Ishikawa (cell line): ENCODE measurements around the gene TNFRSF12A.

ENCODE experiments used
- CEBPB ChIP-seq: IDR thresholded peaks from 2 replicates; pipeline ENCODE4 v1.6.1; 2012
- CREB1 ChIP-seq: IDR thresholded peaks from 2 replicates; pipeline ENCODE4 v1.6.1; 2012; ENCODE audit warnings: low read depth
- EGR1 ChIP-seq: IDR thresholded peaks from 2 replicates; pipeline ENCODE4 v1.6.1; 2012
- EP300 ChIP-seq: IDR thresholded peaks from 2 replicates; pipeline ENCODE4 v1.6.1; 2012; ENCODE audit warnings: borderline replicate concordance
- FOXM1 ChIP-seq: IDR thresholded peaks from 2 replicates; pipeline ENCODE4 v1.6.1; 2012; ENCODE audit warnings: low read depth, borderline replicate concordance
- NFIC ChIP-seq: IDR thresholded peaks from 2 replicates; pipeline ENCODE4 v1.6.1; 2012
- RAD21 ChIP-seq: IDR thresholded peaks from 2 replicates; pipeline ENCODE4 v1.6.1; 2012; ENCODE audit warnings: low read depth
- TAF1 ChIP-seq: IDR thresholded peaks from 2 replicates; pipeline ENCODE4 v1.6.1; 2012; ENCODE audit warnings: low read depth, mild to moderate bottlenecking
- TCF12 ChIP-seq: IDR thresholded peaks from 2 replicates; pipeline ENCODE4 v1.6.1; 2012; ENCODE audit warnings: low read depth
- TEAD4 ChIP-seq: IDR thresholded peaks from 2 replicates; pipeline ENCODE4 v1.6.1; 2012
- USF1 ChIP-seq: IDR thresholded peaks from 2 replicates; pipeline ENCODE4 v1.6.1; 2012
- YY1 ChIP-seq: IDR thresholded peaks from 2 replicates; pipeline ENCODE4 v1.6.1; 2012; ENCODE audit warnings: low read depth
- ZBTB7A ChIP-seq: IDR thresholded peaks from 2 replicates; pipeline ENCODE4 v1.6.1; 2012; ENCODE audit warnings: low read depth
- TF ChIP-seq, protein P1 (sequence below): IDR thresholded peaks from 2 replicates; pipeline ENCODE4 v1.6.1; 2012; ENCODE audit warnings: low read depth, mild to moderate bottlenecking
- TF ChIP-seq, protein P2 (sequence below): IDR thresholded peaks from 2 replicates; pipeline ENCODE4 v1.6.1; 2012

TNFRSF12A gene

DNA sequence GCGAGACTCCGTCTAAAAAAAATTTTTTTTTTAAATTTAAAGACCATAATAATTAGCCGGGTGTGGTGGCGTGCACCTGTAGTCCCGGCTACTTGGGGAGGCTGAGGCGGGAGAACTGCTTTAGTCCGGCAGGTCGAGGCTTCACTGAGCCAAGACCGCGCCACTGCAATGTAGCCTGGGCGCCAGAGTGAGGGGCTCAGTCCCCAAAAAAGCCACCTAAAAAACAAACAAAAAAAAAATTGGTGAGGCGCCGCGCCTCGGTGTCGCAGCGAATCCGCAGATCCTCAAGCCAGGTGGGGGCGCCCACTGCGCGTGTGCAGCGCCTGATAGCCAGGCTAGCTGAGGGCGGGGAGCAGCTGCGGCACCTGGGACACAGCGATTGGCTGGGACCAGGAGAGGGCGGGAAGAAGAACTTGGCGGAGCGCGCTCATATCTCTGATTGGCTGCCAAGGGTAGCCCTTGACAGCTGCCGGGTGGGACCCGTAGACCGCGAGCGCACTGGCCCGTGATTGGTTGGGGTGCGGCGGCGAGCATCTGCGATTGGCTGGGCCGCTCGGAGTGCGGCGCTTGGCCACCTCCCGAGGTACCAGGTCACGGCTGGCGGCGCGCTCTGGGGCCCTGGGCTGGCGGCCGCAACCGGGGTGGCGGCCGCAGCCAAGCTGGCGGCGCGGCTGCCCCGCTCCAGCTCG lies 16.4 kb upstream of the TNFRSF12A start:
- TF ChIP-seq EP300: no peak
- TF ChIP-seq, protein P1, sequence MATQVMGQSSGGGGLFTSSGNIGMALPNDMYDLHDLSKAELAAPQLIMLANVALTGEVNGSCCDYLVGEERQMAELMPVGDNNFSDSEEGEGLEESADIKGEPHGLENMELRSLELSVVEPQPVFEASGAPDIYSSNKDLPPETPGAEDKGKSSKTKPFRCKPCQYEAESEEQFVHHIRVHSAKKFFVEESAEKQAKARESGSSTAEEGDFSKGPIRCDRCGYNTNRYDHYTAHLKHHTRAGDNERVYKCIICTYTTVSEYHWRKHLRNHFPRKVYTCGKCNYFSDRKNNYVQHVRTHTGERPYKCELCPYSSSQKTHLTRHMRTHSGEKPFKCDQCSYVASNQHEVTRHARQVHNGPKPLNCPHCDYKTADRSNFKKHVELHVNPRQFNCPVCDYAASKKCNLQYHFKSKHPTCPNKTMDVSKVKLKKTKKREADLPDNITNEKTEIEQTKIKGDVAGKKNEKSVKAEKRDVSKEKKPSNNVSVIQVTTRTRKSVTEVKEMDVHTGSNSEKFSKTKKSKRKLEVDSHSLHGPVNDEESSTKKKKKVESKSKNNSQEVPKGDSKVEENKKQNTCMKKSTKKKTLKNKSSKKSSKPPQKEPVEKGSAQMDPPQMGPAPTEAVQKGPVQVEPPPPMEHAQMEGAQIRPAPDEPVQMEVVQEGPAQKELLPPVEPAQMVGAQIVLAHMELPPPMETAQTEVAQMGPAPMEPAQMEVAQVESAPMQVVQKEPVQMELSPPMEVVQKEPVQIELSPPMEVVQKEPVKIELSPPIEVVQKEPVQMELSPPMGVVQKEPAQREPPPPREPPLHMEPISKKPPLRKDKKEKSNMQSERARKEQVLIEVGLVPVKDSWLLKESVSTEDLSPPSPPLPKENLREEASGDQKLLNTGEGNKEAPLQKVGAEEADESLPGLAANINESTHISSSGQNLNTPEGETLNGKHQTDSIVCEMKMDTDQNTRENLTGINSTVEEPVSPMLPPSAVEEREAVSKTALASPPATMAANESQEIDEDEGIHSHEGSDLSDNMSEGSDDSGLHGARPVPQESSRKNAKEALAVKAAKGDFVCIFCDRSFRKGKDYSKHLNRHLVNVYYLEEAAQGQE: no peak
- no peak for TF ChIP-seq USF1
- no peak for TF ChIP-seq FOXM1
- TF ChIP-seq CEBPB: no peak
- TF ChIP-seq CREB1: no peak
- TF ChIP-seq YY1: no peak
- 0 out of 2 replicates have a peak, but pooled peaks have one; percentile 41 for TF ChIP-seq TCF12
- no peak for TF ChIP-seq ZBTB7A
- TF ChIP-seq, protein P2, sequence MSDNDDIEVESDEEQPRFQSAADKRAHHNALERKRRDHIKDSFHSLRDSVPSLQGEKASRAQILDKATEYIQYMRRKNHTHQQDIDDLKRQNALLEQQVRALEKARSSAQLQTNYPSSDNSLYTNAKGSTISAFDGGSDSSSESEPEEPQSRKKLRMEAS: peak; percentile 76
- TF ChIP-seq RAD21: peak; percentile 92
- no peak for TF ChIP-seq EGR1
- no peak; the same call in 1 of the 2 replicates for TF ChIP-seq TAF1
- TF ChIP-seq NFIC: no peak
- TF ChIP-seq TEAD4: no peak

GRCh38 chr16:3004319-3004718 lies 15.8 kb upstream of the TNFRSF12A start:
- TF ChIP-seq NFIC: no peak
- no peak for TF ChIP-seq RAD21
- no peak for TF ChIP-seq EP300
- TF ChIP-seq ZBTB7A: no peak
- no peak for TF ChIP-seq TCF12
- no peak for TF ChIP-seq FOXM1
- TF ChIP-seq CREB1: no peak
- TF ChIP-seq CEBPB: no peak
- TF ChIP-seq YY1: no peak
- TF ChIP-seq, protein P1: no peak
- TF ChIP-seq TEAD4: no peak
- TF ChIP-seq TAF1: no peak
- TF ChIP-seq USF1: no peak
- TF ChIP-seq, protein P2: no peak
- no peak for TF ChIP-seq EGR1

DNA sequence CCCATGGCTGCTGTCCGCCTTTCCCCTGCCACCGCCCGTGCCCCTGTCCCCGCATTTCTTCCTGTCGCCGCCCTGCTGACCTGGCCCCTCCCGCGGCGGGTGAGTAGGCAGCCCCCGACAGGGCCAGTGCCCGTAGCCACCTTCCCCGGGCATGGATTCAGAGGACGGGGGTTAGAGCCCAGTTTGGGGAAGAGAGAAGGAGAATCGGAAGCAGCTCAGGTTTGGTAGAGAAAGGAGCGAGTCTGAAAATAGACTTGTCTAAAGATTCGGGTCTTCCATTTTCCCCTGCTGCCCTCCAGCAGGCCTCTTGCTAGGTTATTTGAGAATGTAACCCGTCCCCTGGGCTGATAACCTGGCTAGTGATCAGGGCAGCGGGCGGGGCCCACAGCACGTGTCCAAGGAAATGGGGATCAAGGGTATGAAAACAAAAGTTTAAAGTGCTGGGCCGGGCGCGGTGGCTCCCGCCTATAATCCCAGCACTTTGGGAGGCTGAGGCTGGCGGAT lies 15.3 kb upstream of the TNFRSF12A start:
- TF ChIP-seq EGR1 (peak; percentile 55), USF1 (peak; percentile 69), TEAD4 (no peak), EP300 (no peak), YY1 (no peak), FOXM1 (no peak), NFIC (no peak), TCF12 (no peak), CREB1 (no peak), ZBTB7A (0 out of 2 replicates have a peak, but pooled peaks have one; percentile 44), TAF1 (peak; percentile 17; the same call in 1 of the 2 replicates)
- TF ChIP-seq, protein P1: no peak
- TF ChIP-seq, protein P2: peak; percentile 56
